Measurements from ENCODE around the gene THUMPD3.

DNA sequence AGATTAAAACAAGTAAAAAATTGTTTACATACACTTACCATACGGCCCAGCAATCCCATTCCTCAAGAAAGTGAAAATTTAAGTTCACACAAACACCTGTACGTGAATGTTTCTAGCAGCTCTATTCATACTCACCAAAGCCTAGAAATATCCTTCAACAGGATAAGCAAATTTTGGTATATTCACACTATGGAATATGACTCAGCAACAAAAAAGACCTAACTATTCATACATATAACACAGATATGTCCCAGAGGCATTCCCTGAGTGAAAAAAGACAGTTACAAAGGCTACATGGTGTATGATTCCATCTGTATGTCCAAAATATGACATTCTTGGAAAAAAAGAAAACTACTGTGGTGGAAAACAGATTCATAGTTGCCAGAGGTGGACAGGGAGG is 40.1 kb upstream of the THUMPD3 start:
- TF ChIP-seq, protein P1, sequence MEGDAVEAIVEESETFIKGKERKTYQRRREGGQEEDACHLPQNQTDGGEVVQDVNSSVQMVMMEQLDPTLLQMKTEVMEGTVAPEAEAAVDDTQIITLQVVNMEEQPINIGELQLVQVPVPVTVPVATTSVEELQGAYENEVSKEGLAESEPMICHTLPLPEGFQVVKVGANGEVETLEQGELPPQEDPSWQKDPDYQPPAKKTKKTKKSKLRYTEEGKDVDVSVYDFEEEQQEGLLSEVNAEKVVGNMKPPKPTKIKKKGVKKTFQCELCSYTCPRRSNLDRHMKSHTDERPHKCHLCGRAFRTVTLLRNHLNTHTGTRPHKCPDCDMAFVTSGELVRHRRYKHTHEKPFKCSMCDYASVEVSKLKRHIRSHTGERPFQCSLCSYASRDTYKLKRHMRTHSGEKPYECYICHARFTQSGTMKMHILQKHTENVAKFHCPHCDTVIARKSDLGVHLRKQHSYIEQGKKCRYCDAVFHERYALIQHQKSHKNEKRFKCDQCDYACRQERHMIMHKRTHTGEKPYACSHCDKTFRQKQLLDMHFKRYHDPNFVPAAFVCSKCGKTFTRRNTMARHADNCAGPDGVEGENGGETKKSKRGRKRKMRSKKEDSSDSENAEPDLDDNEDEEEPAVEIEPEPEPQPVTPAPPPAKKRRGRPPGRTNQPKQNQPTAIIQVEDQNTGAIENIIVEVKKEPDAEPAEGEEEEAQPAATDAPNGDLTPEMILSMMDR (IDR thresholded peaks at IDR 0.05) = no peak
- TF ChIP-seq POLR2AphosphoS5 (IDR thresholded peaks at IDR 0.05) = no peak
- no peak for TF ChIP-seq POLR2A (IDR thresholded peaks at IDR 0.05)

Measured in breast epithelium (tissue), 3 donors.